OCI-LY3 (cell line): ENCODE results near the gene FBN3.

Experiments
- EZH2phosphoT487 ChIP-seq: fragments of 200-600 bp; shearing (Covaris generic); IDR thresholded peaks from 2 replicates; pipeline ENCODE4 v1.6.1; 2018; ENCODE audit warnings: antibody characterized with exemption, mixed run types, low read depth
- TF ChIP-seq, protein P1 (sequence below): fragments of 200-600, 300-600 bp; sonication (generic); IDR thresholded peaks from 2 replicates; pipeline ENCODE4 v1.5.1; 2014; ENCODE audit warnings: antibody characterized with exemption, low read length, low read depth

DNA sequence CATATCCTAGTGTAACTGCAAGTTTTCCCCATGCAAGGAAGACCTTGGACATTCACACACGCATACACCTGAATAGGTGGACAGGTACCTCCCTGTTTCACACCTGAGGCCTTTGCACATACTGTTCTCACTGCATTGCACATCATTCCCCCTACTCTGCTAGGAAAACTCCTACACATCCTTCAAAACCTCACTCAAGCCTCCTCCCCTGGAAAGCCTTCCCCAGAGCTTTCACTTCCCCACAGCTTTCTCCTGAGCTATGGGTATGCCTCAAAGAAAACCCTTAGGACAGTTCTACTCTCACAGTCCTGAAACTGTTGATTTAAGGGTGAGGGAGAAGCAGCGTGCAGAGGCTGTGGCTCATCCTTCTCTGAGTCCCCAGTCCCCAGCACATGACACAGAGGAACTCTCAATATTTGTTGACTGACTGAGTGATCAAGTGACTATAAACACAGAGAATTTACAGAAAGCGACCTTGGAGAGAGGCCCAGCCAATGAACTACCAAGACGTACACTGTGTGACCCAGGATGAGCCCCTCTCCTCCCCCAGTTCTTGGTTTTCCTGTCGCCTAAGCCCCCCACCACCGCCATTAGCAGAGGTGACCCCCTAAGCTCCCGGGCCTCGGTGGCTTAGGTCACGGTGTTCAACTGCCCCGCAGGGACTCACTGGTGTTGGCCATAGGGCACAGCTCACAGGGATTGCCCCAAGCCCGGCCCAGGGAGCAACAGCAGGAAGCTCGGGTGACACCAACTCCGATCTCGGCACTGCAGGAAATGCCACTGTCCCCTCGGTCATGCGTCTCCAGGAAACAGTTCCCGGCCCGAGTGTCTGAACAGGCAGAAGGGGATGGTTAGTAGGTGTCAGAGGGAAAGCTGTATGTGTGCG, 40.6 kb downstream of the FBN3 start:
- TF ChIP-seq, protein P1, sequence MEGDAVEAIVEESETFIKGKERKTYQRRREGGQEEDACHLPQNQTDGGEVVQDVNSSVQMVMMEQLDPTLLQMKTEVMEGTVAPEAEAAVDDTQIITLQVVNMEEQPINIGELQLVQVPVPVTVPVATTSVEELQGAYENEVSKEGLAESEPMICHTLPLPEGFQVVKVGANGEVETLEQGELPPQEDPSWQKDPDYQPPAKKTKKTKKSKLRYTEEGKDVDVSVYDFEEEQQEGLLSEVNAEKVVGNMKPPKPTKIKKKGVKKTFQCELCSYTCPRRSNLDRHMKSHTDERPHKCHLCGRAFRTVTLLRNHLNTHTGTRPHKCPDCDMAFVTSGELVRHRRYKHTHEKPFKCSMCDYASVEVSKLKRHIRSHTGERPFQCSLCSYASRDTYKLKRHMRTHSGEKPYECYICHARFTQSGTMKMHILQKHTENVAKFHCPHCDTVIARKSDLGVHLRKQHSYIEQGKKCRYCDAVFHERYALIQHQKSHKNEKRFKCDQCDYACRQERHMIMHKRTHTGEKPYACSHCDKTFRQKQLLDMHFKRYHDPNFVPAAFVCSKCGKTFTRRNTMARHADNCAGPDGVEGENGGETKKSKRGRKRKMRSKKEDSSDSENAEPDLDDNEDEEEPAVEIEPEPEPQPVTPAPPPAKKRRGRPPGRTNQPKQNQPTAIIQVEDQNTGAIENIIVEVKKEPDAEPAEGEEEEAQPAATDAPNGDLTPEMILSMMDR: no peak
- no peak for TF ChIP-seq EZH2phosphoT487
